ENCODE results near the gene TACO1. TPM values are rescaled to one million over a fixed set of nuclear protein-coding genes. Genes with fewer than 3 reads are reported as not detected.

The TACO1 gene
- total RNA-seq (2011; cell fraction: chromatin; rRNA removed; ENCODE audit: low replicate concordance) = 12.0 and 16.8 TPM in 2 replicates
- total RNA-seq (2011; cell fraction: nucleolus; rRNA removed) = 12.2 TPM in 2 replicates
- total RNA-seq (2011; cell fraction: nucleoplasm; rRNA removed) = 11.5 and 13.8 TPM in 2 replicates
- total RNA-seq (2014; rRNA removed) = 18.7 and 23.9 TPM in 2 replicates
- total RNA-seq (2014; rRNA removed; fragmentation: Illumina TruSeq; extraction: Trizol) = 24.7 and 25.2 TPM in 2 replicates
- total RNA-seq (2015; rRNA removed; fragmentation: Illumina TruSeq; extraction: Trizol) = 29.6 and 30.9 TPM in 2 replicates
- 40.8 and 42.1 TPM in 2 replicates for total RNA-seq (2021)
- polyA plus RNA-seq (2011; rRNA removed) = 26.9 and 33.2 TPM in 2 replicates
- polyA plus RNA-seq (2011; cell fraction: cytosol; rRNA removed) = 24.0 and 38.5 TPM in 2 replicates
- 15.0 and 17.0 TPM in 2 replicates for polyA plus RNA-seq (2011; cell fraction: nucleus; rRNA removed)
- polyA plus RNA-seq (2012) = 25.8 and 34.2 TPM in 2 replicates
- polyA plus RNA-seq (2014; fragmentation: Illumina TruSeq; extraction: Trizol) = 31.9 and 40.3 TPM in 2 replicates
- 10 to 100 TPM; 10.3 to 10.4 TPM for polyA plus RNA-seq (2014; fragmentation: Nextera tagmentation; extraction: Ambion mirVana)
- 41.6 and 42.3 TPM in 2 replicates for polyA plus RNA-seq (2014; rRNA removed)
- polyA minus RNA-seq (2011; rRNA and poly(A)+ RNA removed) = 22.3 and 29.2 TPM in 2 replicates
- polyA minus RNA-seq (2011; cell fraction: cytosol; rRNA and poly(A)+ RNA removed) = 9.6 and 15.9 TPM in 2 replicates
- polyA minus RNA-seq (2011; cell fraction: nucleus; rRNA and poly(A)+ RNA removed) = 5.1 and 5.7 TPM in 2 replicates
- percentile 78 among the genes with signal in this experiment for Bru-seq, nascent RNA
- BruChase-seq, experiment 1, labeled RNA remaining after a 2-hour chase = percentile 73 among the genes with signal in this experiment
- percentile 74 among the genes with signal in this experiment for BruChase-seq, experiment 2, labeled RNA remaining after a 6-hour chase
- long read RNA-seq, experiment 1, transcript TACO1-201 (5 exons, 1,469 nt) = major isoform, 84 of 107 reads
- long read RNA-seq, experiment 1, partial matches to known transcripts = 10 of 107 reads
- long read RNA-seq, experiment 1, other reads (novel, unspliced or antisense) = 12 of 107 reads
- long read RNA-seq, experiment 2, transcript TACO1-201 (5 exons, 1,469 nt) = major isoform, 45 of 61 reads
- long read RNA-seq, experiment 2, partial matches to known transcripts = 15 of 61 reads
- long read RNA-seq, experiment 2, other reads (novel, unspliced or antisense) = 0 of 61 reads
- long read RNA-seq, experiment 3, transcript TACO1-201 (5 exons, 1,469 nt) = major isoform, 79 of 90 reads
- long read RNA-seq, experiment 3, partial matches to known transcripts = 3 of 90 reads
- long read RNA-seq, experiment 3, other reads (novel, unspliced or antisense) = 7 of 90 reads

DNA sequence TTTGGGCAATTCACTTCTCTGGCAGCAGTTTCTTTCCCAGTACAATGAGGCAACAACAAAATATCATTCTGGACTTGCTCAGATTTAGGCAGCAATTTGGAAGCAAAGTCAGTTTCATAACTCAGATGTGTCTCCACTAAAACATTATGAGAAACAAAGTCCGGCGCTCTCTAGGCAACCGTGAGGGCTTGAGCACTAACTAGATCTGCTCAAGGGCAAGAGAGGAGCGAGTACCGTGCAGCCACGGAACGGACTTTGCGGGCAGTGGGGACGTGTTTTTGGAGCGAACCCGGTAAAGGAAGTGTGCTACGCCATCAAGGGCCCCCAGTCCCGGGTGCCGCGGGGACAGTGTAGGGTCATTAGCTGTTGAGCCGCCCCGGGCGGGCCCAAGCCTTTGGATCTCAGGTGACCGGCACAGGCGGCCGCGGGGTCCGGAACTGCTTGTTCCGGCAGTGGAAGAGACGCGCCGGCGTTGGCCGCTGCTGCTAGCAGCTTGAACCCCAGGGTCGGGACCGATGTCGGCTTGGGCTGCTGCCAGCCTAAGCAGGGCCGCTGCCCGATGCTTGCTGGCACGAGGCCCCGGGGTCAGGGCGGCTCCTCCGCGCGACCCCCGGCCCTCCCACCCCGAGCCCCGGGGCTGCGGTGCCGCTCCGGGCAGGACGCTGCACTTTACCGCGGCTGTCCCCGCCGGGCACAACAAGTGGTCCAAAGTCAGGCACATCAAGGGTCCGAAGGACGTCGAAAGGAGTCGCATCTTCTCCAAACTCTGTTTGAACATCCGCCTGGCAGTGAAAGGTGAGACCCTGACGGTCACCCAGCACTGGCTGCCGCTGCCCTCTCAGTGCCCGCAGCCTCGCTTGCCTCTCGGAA is at the start of gene TACO1:
Gene TACO1 (plus strand): TSS at position 327 of the 870 bp plus-strand sequence. CDS start 189 bp downstream, at position 516.
- DNase-seq (ENCODE audit: extremely low read depth in 1 of 4, low spot score in 3 of 4) (peak; percentile 89 to 92 (median 92)), ATAC-seq (peak; percentile 98), FAIRE-seq (peak; percentile 71)
- BruUV-seq (replicated peaks) = no TSS peak
- peak within 1 kb of the TSS; percentile 76 for H3K4me3 ChIP-seq
- no peaks in the 10 kb centered on the region for H3K9me1 ChIP-seq (ENCODE audit: control insufficient read depth, insufficient read depth, low read length)
- H3K79me2 ChIP-seq (ENCODE audit: control insufficient read depth, insufficient read depth, low read length) = peaks cover 22% of the 10 kb centered on the region
- H2AFZ ChIP-seq (ENCODE audit: low read depth, low read length) = peak within 1 kb of the TSS; percentile 98
- peaks cover 13 to 18% of the 10 kb centered on the region in 2 experiments; a peak in 3 of 5 replicates for H3K4me1 ChIP-seq (replicated peaks in 1 of 2; ENCODE audit: control insufficient read depth in 2 of 2, insufficient read depth in 2 of 2, low read length in 2 of 2)
- peak within 1 kb of the TSS; percentile 99 for H3K4me2 ChIP-seq (ENCODE audit: insufficient read depth, low read length)
- H3K36me3 ChIP-seq (ENCODE audit: control insufficient read depth, insufficient read depth, low read length) = peaks cover 24% of the 10 kb centered on the region; the same call in 2 of the 3 replicates
- H3K9me3 ChIP-seq (replicated peaks; ENCODE audit: control insufficient read depth, insufficient read depth, low read depth, low read length) = no peaks in the 10 kb centered on the region
- in situ Hi-C loops (cut with MboI) = loop anchor here (5.0 kb wide), 1 partner anchor 179 kb away; no protein-coding TSS in a partner anchor
- intact Hi-C loops (cut with micrococcal nuclease) = loop anchor here (5.0 kb wide), 1 partner anchor 49 kb away; the partner anchor contains the start of gene DCAF7
- peak within 1 kb of the TSS; percentile 78 for H3K27ac ChIP-seq (ENCODE audit: extremely low read depth, low read depth, low read length)
- under 1% methylated on average over 46 of the region's 61 CpGs for WGBS (ENCODE audit: insufficient coverage, low coverage, missing lambda C conversion rate)
- POLR2A ChIA-PET = interaction anchor here (0.7 to 2.8 kb wide), 8 partner anchors 7 to 140 kb away, joined by 3 to 13 read pairs (median 4); partner anchors contain the start of gene MAP3K3
- H3K27me3 ChIP-seq (ENCODE audit: control insufficient read depth in 2 of 2, insufficient read depth in 2 of 2, low read length in 2 of 2) = no peaks in the 10 kb centered on the region
- peak within 1 kb of the TSS; percentile 87 to 100 for H3K9ac ChIP-seq (ENCODE audit: insufficient read depth in 1 of 2, low read depth in 2 of 2, low read length in 2 of 2)
- H4K20me1 ChIP-seq (replicated peaks; ENCODE audit: control insufficient read depth, insufficient read depth, low read length) = no peaks in the 10 kb centered on the region
- CTCF ChIA-PET (ENCODE audit: low intra/inter-chr PET ratio) = interaction anchor here (0.6 kb wide), 1 partner anchor 9 kb away, joined by 8 read pairs; no protein-coding TSS in a partner anchor
- peak; percentile 85; the same call in 1 of the 2 replicates for TF ChIP-seq OTX1 (CRISPR knock-in tag; IDR thresholded peaks at IDR 0.05)
- TF ChIP-seq C11orf30 (IDR thresholded peaks at IDR 0.05; ENCODE audit: low read depth) = peak; percentile 99
- TF ChIP-seq, protein P1, sequence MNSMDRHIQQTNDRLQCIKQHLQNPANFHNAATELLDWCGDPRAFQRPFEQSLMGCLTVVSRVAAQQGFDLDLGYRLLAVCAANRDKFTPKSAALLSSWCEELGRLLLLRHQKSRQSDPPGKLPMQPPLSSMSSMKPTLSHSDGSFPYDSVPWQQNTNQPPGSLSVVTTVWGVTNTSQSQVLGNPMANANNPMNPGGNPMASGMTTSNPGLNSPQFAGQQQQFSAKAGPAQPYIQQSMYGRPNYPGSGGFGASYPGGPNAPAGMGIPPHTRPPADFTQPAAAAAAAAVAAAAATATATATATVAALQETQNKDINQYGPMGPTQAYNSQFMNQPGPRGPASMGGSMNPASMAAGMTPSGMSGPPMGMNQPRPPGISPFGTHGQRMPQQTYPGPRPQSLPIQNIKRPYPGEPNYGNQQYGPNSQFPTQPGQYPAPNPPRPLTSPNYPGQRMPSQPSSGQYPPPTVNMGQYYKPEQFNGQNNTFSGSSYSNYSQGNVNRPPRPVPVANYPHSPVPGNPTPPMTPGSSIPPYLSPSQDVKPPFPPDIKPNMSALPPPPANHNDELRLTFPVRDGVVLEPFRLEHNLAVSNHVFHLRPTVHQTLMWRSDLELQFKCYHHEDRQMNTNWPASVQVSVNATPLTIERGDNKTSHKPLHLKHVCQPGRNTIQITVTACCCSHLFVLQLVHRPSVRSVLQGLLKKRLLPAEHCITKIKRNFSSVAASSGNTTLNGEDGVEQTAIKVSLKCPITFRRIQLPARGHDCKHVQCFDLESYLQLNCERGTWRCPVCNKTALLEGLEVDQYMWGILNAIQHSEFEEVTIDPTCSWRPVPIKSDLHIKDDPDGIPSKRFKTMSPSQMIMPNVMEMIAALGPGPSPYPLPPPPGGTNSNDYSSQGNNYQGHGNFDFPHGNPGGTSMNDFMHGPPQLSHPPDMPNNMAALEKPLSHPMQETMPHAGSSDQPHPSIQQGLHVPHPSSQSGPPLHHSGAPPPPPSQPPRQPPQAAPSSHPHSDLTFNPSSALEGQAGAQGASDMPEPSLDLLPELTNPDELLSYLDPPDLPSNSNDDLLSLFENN (IDR thresholded peaks at IDR 0.05; ENCODE audit: low read depth in 2 of 2, low read length in 2 of 2) = 0 out of 4 replicates have a peak, but pooled peaks of 1 of the 2 experiments have one; percentile 37
- TF ChIP-seq, protein P2, sequence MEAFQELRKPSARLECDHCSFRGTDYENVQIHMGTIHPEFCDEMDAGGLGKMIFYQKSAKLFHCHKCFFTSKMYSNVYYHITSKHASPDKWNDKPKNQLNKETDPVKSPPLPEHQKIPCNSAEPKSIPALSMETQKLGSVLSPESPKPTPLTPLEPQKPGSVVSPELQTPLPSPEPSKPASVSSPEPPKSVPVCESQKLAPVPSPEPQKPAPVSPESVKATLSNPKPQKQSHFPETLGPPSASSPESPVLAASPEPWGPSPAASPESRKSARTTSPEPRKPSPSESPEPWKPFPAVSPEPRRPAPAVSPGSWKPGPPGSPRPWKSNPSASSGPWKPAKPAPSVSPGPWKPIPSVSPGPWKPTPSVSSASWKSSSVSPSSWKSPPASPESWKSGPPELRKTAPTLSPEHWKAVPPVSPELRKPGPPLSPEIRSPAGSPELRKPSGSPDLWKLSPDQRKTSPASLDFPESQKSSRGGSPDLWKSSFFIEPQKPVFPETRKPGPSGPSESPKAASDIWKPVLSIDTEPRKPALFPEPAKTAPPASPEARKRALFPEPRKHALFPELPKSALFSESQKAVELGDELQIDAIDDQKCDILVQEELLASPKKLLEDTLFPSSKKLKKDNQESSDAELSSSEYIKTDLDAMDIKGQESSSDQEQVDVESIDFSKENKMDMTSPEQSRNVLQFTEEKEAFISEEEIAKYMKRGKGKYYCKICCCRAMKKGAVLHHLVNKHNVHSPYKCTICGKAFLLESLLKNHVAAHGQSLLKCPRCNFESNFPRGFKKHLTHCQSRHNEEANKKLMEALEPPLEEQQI (IDR thresholded peaks at IDR 0.05) = peak; percentile 90
- TF ChIP-seq CREB1 (IDR thresholded peaks at IDR 0.05) = no peak
- TF ChIP-seq CREB1 (CRISPR knock-in tag; IDR thresholded peaks at IDR 0.05) = peak; percentile 56; the same call in 1 of the 2 replicates
- TF ChIP-seq MYC (IDR thresholded peaks at IDR 0.05; ENCODE audit: low read depth, low read length) = peak; percentile 80
- TF ChIP-seq MYC (CRISPR knock-in tag; IDR thresholded peaks at IDR 0.05; ENCODE audit: borderline replicate concordance, low read depth) = no peak
- TF ChIP-seq NFIC (IDR thresholded peaks at IDR 0.05) = peak; percentile 83

All from K562 (cell line).